ENCODE results near the gene TCEA2.

DNA sequence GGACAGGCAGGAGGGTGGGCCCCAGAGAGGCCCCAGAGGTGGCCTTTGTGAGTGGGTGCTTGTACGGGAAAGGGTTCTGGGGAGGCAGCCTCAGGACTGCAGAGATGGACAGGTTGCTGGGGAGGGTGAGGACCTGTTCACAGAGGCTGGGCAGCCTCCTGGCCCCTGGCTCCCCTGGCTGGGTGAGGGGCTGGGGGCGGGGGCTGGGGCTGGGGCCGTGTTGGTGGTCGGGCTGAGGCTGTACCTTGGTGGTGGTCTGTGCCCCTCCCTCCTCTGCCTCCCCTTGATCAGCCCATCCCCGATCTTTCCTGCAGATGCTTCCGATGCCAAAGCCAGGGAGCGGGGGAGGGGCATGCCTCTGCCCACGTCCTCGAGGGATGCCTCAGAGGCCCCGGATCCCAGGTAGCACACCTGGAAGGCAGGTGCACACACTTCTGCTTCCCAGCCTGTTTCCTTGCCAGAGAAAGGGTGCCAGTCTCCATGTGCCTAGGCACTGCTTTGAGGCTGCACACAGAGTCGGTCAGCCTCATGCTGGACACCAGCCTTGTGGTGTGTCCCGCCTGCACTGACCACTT, 4.8 kb downstream of the TCEA2 start:
- TF ChIP-seq, protein P1, sequence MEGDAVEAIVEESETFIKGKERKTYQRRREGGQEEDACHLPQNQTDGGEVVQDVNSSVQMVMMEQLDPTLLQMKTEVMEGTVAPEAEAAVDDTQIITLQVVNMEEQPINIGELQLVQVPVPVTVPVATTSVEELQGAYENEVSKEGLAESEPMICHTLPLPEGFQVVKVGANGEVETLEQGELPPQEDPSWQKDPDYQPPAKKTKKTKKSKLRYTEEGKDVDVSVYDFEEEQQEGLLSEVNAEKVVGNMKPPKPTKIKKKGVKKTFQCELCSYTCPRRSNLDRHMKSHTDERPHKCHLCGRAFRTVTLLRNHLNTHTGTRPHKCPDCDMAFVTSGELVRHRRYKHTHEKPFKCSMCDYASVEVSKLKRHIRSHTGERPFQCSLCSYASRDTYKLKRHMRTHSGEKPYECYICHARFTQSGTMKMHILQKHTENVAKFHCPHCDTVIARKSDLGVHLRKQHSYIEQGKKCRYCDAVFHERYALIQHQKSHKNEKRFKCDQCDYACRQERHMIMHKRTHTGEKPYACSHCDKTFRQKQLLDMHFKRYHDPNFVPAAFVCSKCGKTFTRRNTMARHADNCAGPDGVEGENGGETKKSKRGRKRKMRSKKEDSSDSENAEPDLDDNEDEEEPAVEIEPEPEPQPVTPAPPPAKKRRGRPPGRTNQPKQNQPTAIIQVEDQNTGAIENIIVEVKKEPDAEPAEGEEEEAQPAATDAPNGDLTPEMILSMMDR (IDR thresholded peaks at IDR 0.05): no peak
- TF ChIP-seq POLR2AphosphoS5 (IDR thresholded peaks at IDR 0.05) (no peak), EP300 (IDR thresholded peaks at IDR 0.05; ENCODE audit: low read depth) (no peak)
